T-helper 17 cell (primary cell): ENCODE data around the gene AHDC1. TPM values are rescaled to one million over a fixed set of nuclear protein-coding genes. Genes with fewer than 3 reads are reported as not detected.
"Not testable (repeated sequence)": the region's sequence is repeated elsewhere in the genome, so short reads cannot be mapped to it uniquely, and the experiment has no call there.

Source experiments
- ATAC-seq: fragments of 150-1000 bp; cut with Tn5 transposase; 2 replicates; pipeline ENCODE4 v1.10.0; 2021; ENCODE audit warnings: mild to moderate bottlenecking, moderate library complexity
- DNase-seq, 3 donors: peaks; one replicate each; pipeline versions ENCODE4 v3.0.0 to v3.0.0-alpha.2; 2020 to 2021
- H3K9me3 ChIP-seq: one replicate; pipeline ENCODE4 v1.7.0; 2013; ENCODE audit warnings: low read length, mild to moderate bottlenecking; ENCODE audit not compliant: control insufficient read depth, poor library complexity, severe bottlenecking
- H3K27ac Mint-ChIP-seq: one replicate; pipeline ENCODE4 v1.8.0; 2022; ENCODE audit warnings: mild to moderate bottlenecking, moderate library complexity, mixed read lengths
- H3K27me3 Mint-ChIP-seq: one replicate; pipeline ENCODE4 v1.8.0; 2022; ENCODE audit warnings: mixed read lengths
- H3K36me3 Mint-ChIP-seq: one replicate; pipeline ENCODE4 v1.8.0; 2022; ENCODE audit warnings: low read depth, mixed read lengths
- H3K4me1 Mint-ChIP-seq: one replicate; pipeline ENCODE4 v1.8.0; 2022; ENCODE audit warnings: mild to moderate bottlenecking, mixed read lengths
- H3K4me3 Mint-ChIP-seq: one replicate; pipeline ENCODE4 v1.8.0; 2022; ENCODE audit warnings: mild to moderate bottlenecking, moderate library complexity, mixed read lengths
- total RNA-seq, 4 donors: library from RNA in 2 of 4; stranded (reverse) in 2 of 4; gene quantifications; one replicate each; pipeline ENCODE4 v1.2.3 and lab custom pipeline; 2022 to 2026

The AHDC1 gene
- total RNA-seq, 2 donors from 2014 or later = 15.9 to 18.7 TPM

DNA sequence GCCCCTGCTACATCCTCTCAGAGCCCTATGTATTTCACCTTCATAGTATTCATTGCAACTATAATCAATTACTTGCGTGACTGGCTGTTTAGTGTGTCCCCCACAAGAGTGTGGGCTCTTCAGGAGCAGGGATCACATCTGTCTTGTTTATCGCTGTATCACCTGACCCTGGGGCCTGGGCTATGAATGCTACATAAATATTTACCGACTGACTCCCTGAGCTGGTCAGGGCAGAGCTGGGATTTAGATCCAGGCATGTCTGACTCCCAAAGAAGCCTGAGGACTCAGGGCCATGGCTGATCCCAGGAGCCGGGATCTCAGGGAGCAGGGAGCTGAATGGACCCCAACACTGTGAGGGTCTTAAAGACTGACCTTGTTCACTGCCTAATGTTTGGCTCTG, 49.7 kb downstream of the AHDC1 start:
- no peak overlapping the region for H3K27ac Mint-ChIP-seq
- H3K9me3 ChIP-seq = no peaks in the 10 kb centered on the region
- H3K4me3 Mint-ChIP-seq = no peak overlapping the region
- ATAC-seq (no peak), DNase-seq (no peak)
- peaks cover 2% of the 10 kb centered on the region for H3K36me3 Mint-ChIP-seq
- H3K4me1 Mint-ChIP-seq = peaks cover 18% of the 10 kb centered on the region
- H3K27me3 Mint-ChIP-seq = no peaks in the 10 kb centered on the region

DNA sequence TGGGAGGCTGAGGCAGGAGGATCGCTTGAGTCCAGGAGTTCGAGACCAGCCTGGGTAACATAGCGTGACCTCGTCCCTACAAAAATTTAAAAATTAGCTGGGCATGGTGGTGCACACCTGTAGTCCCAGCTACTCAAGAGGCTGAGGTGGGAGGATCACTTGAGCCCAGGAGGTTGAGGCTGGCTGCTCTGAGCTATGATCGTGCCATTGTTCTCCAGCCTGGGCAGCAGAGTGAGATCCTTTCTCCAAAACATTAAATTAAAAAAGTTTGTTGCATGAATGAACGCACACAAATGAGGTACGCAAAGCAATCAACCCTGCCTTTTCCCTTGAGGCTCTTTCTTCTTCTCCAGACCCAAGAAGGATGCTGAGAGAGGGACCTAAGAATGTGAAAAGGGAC, 50.1 kb downstream of the AHDC1 start:
- not testable (repeated sequence) for H3K27ac Mint-ChIP-seq, H3K27me3 Mint-ChIP-seq, DNase-seq, ATAC-seq, H3K4me3 Mint-ChIP-seq, H3K36me3 Mint-ChIP-seq, H3K9me3 ChIP-seq
- peaks cover 17% of the 10 kb centered on the region for H3K4me1 Mint-ChIP-seq

- no peaks in the 10 kb centered on the region for H3K9me3 ChIP-seq
- Mint-ChIP-seq H3K27ac (no peak overlapping the region), H3K36me3 (peaks cover 2% of the 10 kb centered on the region), H3K4me1 (peaks cover 17% of the 10 kb centered on the region), H3K4me3 (no peak overlapping the region), H3K27me3 (no peaks in the 10 kb centered on the region)
- ATAC-seq (no peak), DNase-seq (no peak)
These were observed 51.0 kb downstream of the AHDC1 start for GRCh38 chr1:27552911-27553420.

DNA sequence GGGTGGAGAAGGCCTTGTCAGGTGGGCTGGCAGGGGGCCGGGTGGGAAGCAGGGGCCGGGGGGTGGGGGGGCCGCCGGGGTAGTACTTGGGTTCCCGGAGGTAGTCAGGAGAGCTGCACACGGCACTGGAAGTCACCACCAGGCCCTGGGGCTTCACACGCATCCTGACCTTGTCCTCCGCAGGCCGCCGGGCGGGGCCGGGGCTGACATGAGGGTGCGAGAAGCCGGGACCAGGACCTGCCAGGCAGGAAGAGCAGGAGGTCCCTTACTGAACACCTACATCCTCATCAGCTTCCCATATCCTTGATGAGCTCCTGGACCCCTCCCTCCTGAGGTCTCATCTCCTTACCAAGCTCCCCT, 52.0 kb downstream of the AHDC1 start:
- Mint-ChIP-seq H3K4me1 (peaks cover 11% of the 10 kb centered on the region), H3K36me3 (peaks cover 2% of the 10 kb centered on the region), H3K4me3 (no peak overlapping the region), H3K27me3 (no peaks in the 10 kb centered on the region), H3K27ac (no peak overlapping the region)
- no peaks in the 10 kb centered on the region for H3K9me3 ChIP-seq
- DNase-seq (no peak), ATAC-seq (no peak)

DNA sequence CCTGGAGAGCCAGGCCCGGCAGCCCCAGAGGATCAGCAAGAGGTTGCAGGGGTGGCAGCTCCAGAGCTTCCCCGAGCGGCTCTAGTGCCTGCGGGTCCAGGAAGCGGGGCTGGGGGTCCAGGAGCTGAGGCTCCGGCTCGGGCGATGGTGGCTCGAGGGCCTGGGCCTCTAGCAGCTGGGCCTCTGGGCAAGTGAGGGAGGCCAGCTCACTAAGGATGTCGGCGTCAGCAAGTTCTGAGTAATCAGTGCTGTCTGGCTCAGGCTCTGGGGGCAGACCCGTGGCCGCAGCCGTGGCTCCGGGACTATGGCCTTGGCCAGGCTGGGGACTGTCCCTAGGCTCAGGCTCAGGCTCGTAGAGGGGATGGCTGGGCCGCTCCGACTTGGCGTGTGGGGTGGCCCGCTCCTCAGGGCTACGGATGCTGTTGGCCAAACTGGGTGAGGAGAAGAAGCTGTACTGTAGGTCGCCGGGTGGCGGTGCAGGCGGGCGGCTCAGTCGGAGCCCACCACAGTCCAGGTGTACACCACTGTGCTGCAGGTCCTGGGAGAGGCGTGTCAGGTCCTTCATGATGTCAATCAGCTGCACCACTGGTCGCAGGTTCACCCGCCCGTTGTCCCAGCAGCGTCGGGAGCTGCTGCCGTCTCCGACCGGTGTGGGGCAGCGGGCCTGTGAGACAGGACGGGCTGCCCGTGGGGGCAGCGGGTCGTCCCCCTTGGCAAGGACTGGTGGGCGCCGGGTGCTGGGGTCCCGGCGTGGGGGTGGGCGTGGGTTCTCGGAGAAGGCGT, 52.6 kb downstream of the AHDC1 start:
- ATAC-seq = no peak
- Mint-ChIP-seq H3K4me3 (no peak overlapping the region), H3K36me3 (peaks cover 2% of the 10 kb centered on the region), H3K27me3 (no peaks in the 10 kb centered on the region), H3K4me1 (peaks cover 6% of the 10 kb centered on the region), H3K27ac (no peak overlapping the region)
- H3K9me3 ChIP-seq = no peaks in the 10 kb centered on the region
- DNase-seq = no peak

- Mint-ChIP-seq H3K4me3 (no peak overlapping the region), H3K4me1 (peaks cover 3% of the 10 kb centered on the region), H3K27ac (no peak overlapping the region), H3K27me3 (no peaks in the 10 kb centered on the region), H3K36me3 (peaks cover 2% of the 10 kb centered on the region)
- ATAC-seq (no peak), DNase-seq (no peak)
- H3K9me3 ChIP-seq = no peaks in the 10 kb centered on the region
These were observed 53.3 kb downstream of the AHDC1 start for GRCh38 chr1:27550510-27551169.

- ATAC-seq = no peak
- Mint-ChIP-seq H3K4me1 (peaks cover 2% of the 10 kb centered on the region), H3K27ac (no peak overlapping the region), H3K27me3 (no peaks in the 10 kb centered on the region), H3K36me3 (peaks cover 2% of the 10 kb centered on the region), H3K4me3 (no peak overlapping the region)
- DNase-seq = no peak
- no peaks in the 10 kb centered on the region for H3K9me3 ChIP-seq
These were observed 54.0 kb downstream of the AHDC1 start for GRCh38 chr1:27549807-27550408.

GRCh38 chr1:27548858-27549719, 54.9 kb downstream of the AHDC1 start:
- ATAC-seq (no peak), DNase-seq (no peak)
- Mint-ChIP-seq H3K4me1 (peaks cover 9% of the 10 kb centered on the region), H3K27ac (no peak overlapping the region), H3K4me3 (no peak overlapping the region), H3K27me3 (no peaks in the 10 kb centered on the region), H3K36me3 (peaks cover 2% of the 10 kb centered on the region)
- no peaks in the 10 kb centered on the region for H3K9me3 ChIP-seq

- Mint-ChIP-seq H3K27ac (no peak overlapping the region), H3K36me3 (peaks cover 2% of the 10 kb centered on the region), H3K27me3 (no peaks in the 10 kb centered on the region), H3K4me3 (no peak overlapping the region), H3K4me1 (peaks cover 9% of the 10 kb centered on the region)
- no peaks in the 10 kb centered on the region for H3K9me3 ChIP-seq
- ATAC-seq = no peak
- no peak for DNase-seq
These were observed 55.6 kb downstream of the AHDC1 start for GRCh38 chr1:27548136-27548853.

DNA sequence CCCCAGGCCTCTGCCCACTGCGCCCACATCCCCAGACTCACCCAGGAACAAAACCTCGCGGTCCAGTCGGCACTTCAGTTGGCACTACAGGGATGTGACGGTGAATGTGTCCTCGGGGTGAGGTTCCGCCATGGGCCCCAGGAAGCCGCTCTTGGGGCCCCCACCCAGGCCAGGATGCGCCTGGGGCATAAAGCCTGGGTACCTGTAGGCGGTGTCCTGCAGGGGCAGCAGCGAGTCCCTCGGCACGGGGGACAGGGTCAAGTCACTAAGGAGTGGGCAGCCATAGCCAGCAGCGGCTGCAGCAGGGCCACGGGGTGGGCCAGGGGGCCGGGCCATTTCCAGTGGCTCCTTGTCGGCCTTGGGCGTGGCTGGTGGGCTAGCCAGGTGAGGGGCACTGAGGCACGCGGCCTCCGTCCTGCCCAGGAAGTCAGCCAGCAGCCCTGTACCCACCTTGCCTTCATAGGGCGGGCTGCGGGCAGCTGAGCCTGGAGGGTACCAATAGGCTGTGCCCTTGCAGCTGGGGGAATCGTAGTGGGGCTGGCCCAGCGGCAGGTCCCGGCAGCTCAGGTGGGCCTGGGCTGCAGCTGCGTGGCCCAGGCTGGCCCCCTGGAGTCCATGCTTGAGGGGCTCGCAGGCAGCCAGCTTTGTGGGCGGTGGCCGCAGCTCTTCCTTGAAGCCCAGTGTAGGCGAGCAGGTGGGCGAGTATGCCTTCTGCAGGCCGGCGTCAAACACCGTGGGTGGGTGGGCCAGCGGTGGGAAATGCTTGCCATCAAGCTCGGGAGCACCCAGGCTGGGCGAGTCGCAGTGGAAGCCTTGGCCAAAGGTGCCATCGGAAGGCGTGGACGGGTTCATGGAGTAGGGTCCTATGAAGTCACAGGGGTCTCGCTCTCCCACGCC, 56.5 kb downstream of the AHDC1 start:
- Mint-ChIP-seq H3K4me1 (peaks cover 12% of the 10 kb centered on the region), H3K27me3 (no peaks in the 10 kb centered on the region), H3K36me3 (peaks cover 2% of the 10 kb centered on the region)

DNA sequence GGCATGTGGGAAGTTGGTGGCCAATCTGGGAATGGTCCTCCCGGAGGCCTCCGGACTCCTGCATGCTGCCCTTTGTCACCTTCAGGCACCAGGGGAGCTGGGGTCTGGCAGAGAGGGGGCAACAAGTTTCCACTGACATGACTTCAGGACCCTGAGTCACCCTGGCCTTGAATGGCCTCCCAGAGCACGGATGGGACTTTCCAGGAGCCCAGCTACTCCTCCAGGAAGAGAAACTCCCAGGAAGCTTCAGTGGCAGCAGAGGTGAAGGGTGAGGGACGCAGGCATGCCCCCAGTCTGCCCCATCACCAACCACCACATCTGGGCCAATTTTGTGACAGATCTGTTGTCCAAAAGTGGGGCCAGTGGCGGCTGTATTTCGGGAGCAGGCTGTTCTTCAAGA, 58.1 kb downstream of the AHDC1 start:
- Mint-ChIP-seq H3K27ac (no peak overlapping the region), H3K27me3 (no peaks in the 10 kb centered on the region), H3K4me1 (peaks cover 14% of the 10 kb centered on the region), H3K4me3 (no peak overlapping the region), H3K36me3 (no peaks in the 10 kb centered on the region)
- ATAC-seq (no peak), DNase-seq (no peak)
- no peaks in the 10 kb centered on the region for H3K9me3 ChIP-seq

More for the DNA sequence above, 56.5 kb downstream of the AHDC1 start:
- H3K9me3 ChIP-seq = no peaks in the 10 kb centered on the region
- ATAC-seq (no peak), DNase-seq (no peak)
- H3K4me3 Mint-ChIP-seq = no peak overlapping the region
- H3K27ac Mint-ChIP-seq = no peak overlapping the region

DNA sequence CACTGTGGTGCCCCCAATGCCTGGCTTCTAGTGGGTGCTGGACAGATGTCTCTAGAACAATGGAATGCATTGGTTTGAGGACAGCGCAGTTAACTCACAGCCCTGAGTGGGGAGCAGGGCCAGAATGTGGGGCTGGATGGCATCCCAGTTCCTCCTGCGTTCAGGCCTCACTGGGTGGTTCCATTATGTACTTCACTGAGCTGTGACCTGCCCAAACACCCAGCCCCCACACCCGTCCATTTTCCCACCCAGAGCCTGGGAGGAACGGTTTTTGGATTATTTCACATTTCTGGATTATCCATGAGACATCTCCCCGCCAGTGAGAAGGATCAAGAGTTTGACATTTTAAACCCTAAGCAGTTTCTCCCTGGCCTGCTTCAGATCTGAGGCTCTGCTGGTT, 58.7 kb downstream of the AHDC1 start:
- DNase-seq (no peak), ATAC-seq (no peak)
- H3K4me1 Mint-ChIP-seq = peaks cover 15% of the 10 kb centered on the region
- no peaks in the 10 kb centered on the region for H3K36me3 Mint-ChIP-seq
- no peak overlapping the region for H3K4me3 Mint-ChIP-seq
- H3K9me3 ChIP-seq = no peaks in the 10 kb centered on the region
- no peaks in the 10 kb centered on the region for H3K27me3 Mint-ChIP-seq
- no peak overlapping the region for H3K27ac Mint-ChIP-seq
